Left ventricle myocardium inferior (tissue), 1 donor: Measurements from ENCODE around the gene TBX4. TPM values are rescaled to one million over a fixed set of nuclear protein-coding genes. Genes with fewer than 3 reads are reported as not detected.
"Not testable (repeated sequence)": the region's sequence is repeated elsewhere in the genome, so short reads cannot be mapped to it uniquely, and the experiment has no call there.

Experiments
- DNase-seq: peaks from one replicate; pipeline ENCODE4 v3.0.0-alpha.2; 2020
- H3K27ac ChIP-seq: fragments of 200-600 bp; replicated peaks from 2 replicates; pipeline ENCODE4 v1.8.0; 2021
- H3K27me3 ChIP-seq: fragments of 200-600 bp; 2 replicates; pipeline ENCODE4 v1.8.0; 2021; ENCODE audit warnings: low read depth
- H3K36me3 ChIP-seq: fragments of 200-600 bp; 2 replicates; pipeline ENCODE4 v1.8.0; 2021
- H3K4me1 ChIP-seq: fragments of 200-600 bp; 2 replicates; pipeline ENCODE4 v1.8.0; 2021
- H3K4me3 ChIP-seq: fragments of 200-600 bp; 2 replicates; pipeline ENCODE4 v1.8.0; 2021; ENCODE audit warnings: mild to moderate bottlenecking, moderate library complexity
- H3K9me3 ChIP-seq: fragments of 200-600 bp; replicated peaks from 2 replicates; pipeline ENCODE4 v1.8.0; 2021
- intact Hi-C: fragments of 100-400 bp; cut with micrococcal nuclease; formaldehyde crosslinking; loops from one replicate; pipeline ENCODE4 v1.11.0; 2022
- total RNA-seq: library from RNA; stranded (reverse); fragmentation: NEBNext Ultra II Directional; extraction: Animal tissue kit (Norgen Biotek cat#: 25700); gene quantifications from one replicate; pipeline ENCODE4 v1.2.1, GENCODE V29; 2021
- TF ChIP-seq, protein P1 (sequence below): fragments of 200-600 bp; IDR thresholded peaks from 2 replicates; pipeline ENCODE4 v1.8.0; 2021; ENCODE audit warnings: antibody characterized with exemption, mild to moderate bottlenecking, borderline replicate concordance
- donor health status: DM: no; HTN: yes; CAD: no; lungs with severe emphysema.

The TBX4 gene
- total RNA-seq, 1 donor from 2014 or later: not detected

- no peaks in the 10 kb centered on the region for H3K9me3 ChIP-seq
- H3K27me3 ChIP-seq: peaks cover 59% of the 10 kb centered on the region
- intact Hi-C loops: no loop called here
- TF ChIP-seq, protein P1, sequence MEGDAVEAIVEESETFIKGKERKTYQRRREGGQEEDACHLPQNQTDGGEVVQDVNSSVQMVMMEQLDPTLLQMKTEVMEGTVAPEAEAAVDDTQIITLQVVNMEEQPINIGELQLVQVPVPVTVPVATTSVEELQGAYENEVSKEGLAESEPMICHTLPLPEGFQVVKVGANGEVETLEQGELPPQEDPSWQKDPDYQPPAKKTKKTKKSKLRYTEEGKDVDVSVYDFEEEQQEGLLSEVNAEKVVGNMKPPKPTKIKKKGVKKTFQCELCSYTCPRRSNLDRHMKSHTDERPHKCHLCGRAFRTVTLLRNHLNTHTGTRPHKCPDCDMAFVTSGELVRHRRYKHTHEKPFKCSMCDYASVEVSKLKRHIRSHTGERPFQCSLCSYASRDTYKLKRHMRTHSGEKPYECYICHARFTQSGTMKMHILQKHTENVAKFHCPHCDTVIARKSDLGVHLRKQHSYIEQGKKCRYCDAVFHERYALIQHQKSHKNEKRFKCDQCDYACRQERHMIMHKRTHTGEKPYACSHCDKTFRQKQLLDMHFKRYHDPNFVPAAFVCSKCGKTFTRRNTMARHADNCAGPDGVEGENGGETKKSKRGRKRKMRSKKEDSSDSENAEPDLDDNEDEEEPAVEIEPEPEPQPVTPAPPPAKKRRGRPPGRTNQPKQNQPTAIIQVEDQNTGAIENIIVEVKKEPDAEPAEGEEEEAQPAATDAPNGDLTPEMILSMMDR: no peak
- DNase-seq: no peak
- H3K36me3 ChIP-seq: no peaks in the 10 kb centered on the region
- no peak overlapping the region for H3K27ac ChIP-seq
- H3K4me1 ChIP-seq: no peaks in the 10 kb centered on the region
- H3K4me3 ChIP-seq: no peak overlapping the region
Measured at GRCh38 chr17:61519139-61519538, 66.9 kb downstream of the TBX4 start.

- no peaks in the 10 kb centered on the region for H3K36me3 ChIP-seq
- TF ChIP-seq, protein P1: no peak
- no peaks in the 10 kb centered on the region for H3K4me1 ChIP-seq
- H3K27ac ChIP-seq: no peak overlapping the region
- intact Hi-C loops: no loop called here
- DNase-seq: no peak
- no peaks in the 10 kb centered on the region for H3K9me3 ChIP-seq
- H3K4me3 ChIP-seq: no peak overlapping the region
- H3K27me3 ChIP-seq: peaks cover 60% of the 10 kb centered on the region
Measured at GRCh38 chr17:61519754-61520440, 67.7 kb downstream of the TBX4 start.

- no peak for DNase-seq
- peaks cover 59% of the 10 kb centered on the region for H3K27me3 ChIP-seq
- no peak overlapping the region for H3K4me3 ChIP-seq
- H3K4me1 ChIP-seq: no peaks in the 10 kb centered on the region
- H3K9me3 ChIP-seq: no peaks in the 10 kb centered on the region
- TF ChIP-seq, protein P1: no peak
- H3K27ac ChIP-seq: no peak overlapping the region
- intact Hi-C loops: no loop called here
- H3K36me3 ChIP-seq: no peaks in the 10 kb centered on the region
Measured at GRCh38 chr17:61520897-61521296, 68.7 kb downstream of the TBX4 start.

DNA sequence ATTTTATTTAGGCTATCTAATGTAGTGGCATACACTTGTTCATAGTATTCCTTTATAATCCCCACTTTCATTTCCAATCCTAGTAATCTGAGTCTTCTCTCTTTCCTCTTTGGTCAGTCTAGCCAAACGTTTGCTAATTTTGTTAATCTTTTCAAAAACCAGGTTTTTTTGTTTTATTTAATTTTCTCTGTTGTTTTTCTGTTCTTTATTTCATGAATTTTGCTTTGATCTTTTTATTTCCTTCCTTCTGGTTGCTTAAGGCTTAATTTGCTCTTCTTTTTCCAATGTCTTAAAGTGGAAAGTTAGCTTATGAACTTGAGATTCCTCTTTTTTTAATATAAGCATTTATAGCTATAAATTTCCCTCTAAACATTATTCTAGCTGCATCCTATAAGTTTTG, 69.9 kb downstream of the TBX4 start:
- Histone ChIP-seq H3K36me3 (no peaks in the 10 kb centered on the region), H3K4me1 (no peaks in the 10 kb centered on the region), H3K9me3 (no peaks in the 10 kb centered on the region), H3K4me3 (no peak overlapping the region), H3K27me3 (peaks cover 68% of the 10 kb centered on the region), H3K27ac (no peak overlapping the region)
- TF ChIP-seq, protein P1: no peak
- no peak for DNase-seq
- intact Hi-C loops: no loop called here

DNA sequence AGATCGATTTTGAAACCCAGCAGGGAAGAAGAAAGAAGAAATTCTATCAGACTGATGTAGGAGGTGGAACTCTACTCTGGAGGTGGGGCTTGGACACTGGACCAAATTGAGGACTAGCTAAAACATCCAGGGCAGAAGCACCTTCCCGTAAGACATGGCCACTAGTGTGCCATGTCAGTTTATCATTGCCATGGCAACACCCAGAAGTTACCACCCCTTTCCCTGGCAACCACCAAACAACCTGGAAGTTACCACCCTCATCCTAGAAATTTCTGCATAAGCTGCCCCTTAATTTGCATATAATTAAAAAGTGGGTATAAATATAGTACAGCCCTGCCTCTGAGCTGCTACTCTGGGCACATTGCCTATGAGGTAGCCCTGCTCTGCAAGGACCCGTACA, 72.1 kb downstream of the TBX4 start:
- no peak overlapping the region for H3K4me3 ChIP-seq
- H3K36me3 ChIP-seq: no peaks in the 10 kb centered on the region
- intact Hi-C loops: no loop called here
- peaks cover 75% of the 10 kb centered on the region for H3K27me3 ChIP-seq
- no peak overlapping the region for H3K27ac ChIP-seq
- H3K4me1 ChIP-seq: no peaks in the 10 kb centered on the region
- TF ChIP-seq, protein P1: no peak
- no peak for DNase-seq
- no peaks in the 10 kb centered on the region for H3K9me3 ChIP-seq

DNA sequence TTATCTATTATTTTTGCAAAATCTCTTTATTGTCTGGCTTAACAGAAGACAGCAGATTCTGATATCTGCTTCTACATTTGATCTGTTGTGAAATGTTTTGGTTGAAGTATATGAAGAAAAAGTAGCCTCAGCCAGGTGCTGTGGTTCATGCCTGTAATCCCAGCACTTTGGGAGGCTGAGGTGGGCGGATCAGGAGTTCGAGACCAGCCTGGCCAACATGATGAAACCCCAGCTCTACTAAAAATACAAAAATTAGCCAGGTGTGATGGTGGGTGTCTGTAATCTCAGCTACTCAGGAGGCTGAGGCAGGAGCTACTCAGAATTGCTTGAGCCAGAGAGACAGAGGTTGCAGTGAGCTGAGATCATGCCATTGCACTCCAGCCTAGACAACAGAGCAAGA, 75.2 kb downstream of the TBX4 start:
- H3K27me3 ChIP-seq: peaks cover 45% of the 10 kb centered on the region
- H3K4me3 ChIP-seq, DNase-seq, H3K36me3 ChIP-seq, H3K9me3 ChIP-seq, intact Hi-C loops, H3K4me1 ChIP-seq, H3K27ac ChIP-seq: not testable (repeated sequence)
